CD4-positive, alpha-beta T cell treated with Interleukin-15 for 4 hours (primary cell): ENCODE data around the gene SLC22A4.

ENCODE experiments used
- DNase-seq: peaks from one replicate; pipeline ENCODE4 v3.0.0-alpha.2; 2020; ENCODE audit warnings: low spot score

The SLC22A4 gene

GRCh38 chr5:132342291-132343180 is 48.3 kb downstream of the SLC22A4 start:
- DNase-seq, result no peak

- no peak for DNase-seq
Measured at GRCh38 chr5:132344775-132345514, 50.8 kb downstream of the SLC22A4 start.

GRCh38 chr5:132353486-132353995 is 59.3 kb downstream of the SLC22A4 start:
- DNase-seq, result no peak

GRCh38 chr5:132354381-132355139 is 60.4 kb downstream of the SLC22A4 start:
- no peak for DNase-seq

GRCh38 chr5:132355140-132355765 is 61.1 kb downstream of the SLC22A4 start:
- no peak for DNase-seq

GRCh38 chr5:132358775-132359174 is 64.6 kb downstream of the SLC22A4 start:
- no peak for DNase-seq

GRCh38 chr5:132362086-132362485 is 67.9 kb downstream of the SLC22A4 start:
- no peak for DNase-seq

GRCh38 chr5:132363431-132364112 is 69.4 kb downstream of the SLC22A4 start:
- DNase-seq, result no peak

- DNase-seq, result no peak
Measured at GRCh38 chr5:132364319-132364718, 70.1 kb downstream of the SLC22A4 start.

GRCh38 chr5:132365213-132365612 is 71.0 kb downstream of the SLC22A4 start:
- no peak for DNase-seq

GRCh38 chr5:132368186-132368585 is 74.0 kb downstream of the SLC22A4 start:
- DNase-seq, result no peak

GRCh38 chr5:132369007-132369473 is 74.8 kb downstream of the SLC22A4 start:
- DNase-seq, result no peak

GRCh38 chr5:132369474-132370180 is 75.4 kb downstream of the SLC22A4 start, which contains the start of gene SLC22A5:
TSS of gene SLC22A5 (plus strand) at chr5:132369710. CDS start at chr5:132369973, 263 bp downstream.
- DNase-seq, result peak; percentile 58

- no peak for DNase-seq
Measured at GRCh38 chr5:132370181-132370970, 76.2 kb downstream of the SLC22A4 start.

GRCh38 chr5:132370971-132371602 is 76.9 kb downstream of the SLC22A4 start:
- no peak for DNase-seq

- DNase-seq, result no peak
Measured at GRCh38 chr5:132371603-132371994, 77.4 kb downstream of the SLC22A4 start.

GRCh38 chr5:132372127-132372526 is 77.9 kb downstream of the SLC22A4 start:
- DNase-seq, result no peak

- no peak for DNase-seq
Measured at GRCh38 chr5:132372542-132372941, 78.3 kb downstream of the SLC22A4 start.

- no peak for DNase-seq
Measured at GRCh38 chr5:132375957-132376356, 81.8 kb downstream of the SLC22A4 start.
